ENCODE measurements around the gene CFAP69.

DNA sequence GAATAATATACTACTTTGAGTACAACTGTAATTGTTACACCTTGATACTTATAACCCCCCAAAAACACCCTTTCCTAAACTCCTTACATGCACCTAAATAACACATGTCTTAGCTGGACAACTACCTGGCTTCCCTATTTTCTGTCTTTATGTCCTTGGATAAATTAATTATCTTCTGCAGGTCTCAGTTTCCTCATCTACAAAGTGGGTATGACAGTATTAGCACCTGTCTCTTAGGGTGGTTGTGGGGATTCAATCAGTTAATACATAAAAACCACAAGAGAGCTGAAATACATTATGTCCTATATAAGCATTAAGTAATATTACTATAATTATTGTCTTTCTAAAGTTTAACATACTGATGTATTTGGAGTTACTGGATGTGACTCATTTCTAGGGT, 22.6 kb upstream of the CFAP69 start:
- TF ChIP-seq CTCF (IDR thresholded peaks at IDR 0.05; ENCODE audit: poor library complexity, severe bottlenecking) (no peak), MXI1 (conservative IDR thresholded peaks at IDR 0.05; ENCODE audit: poor library complexity, severe bottlenecking) (no peak), EZH2 (IDR thresholded peaks at IDR 0.05; ENCODE audit: borderline replicate concordance, insufficient read depth, low read length, poor library complexity, severe bottlenecking) (no peak), REST (IDR thresholded peaks at IDR 0.05; ENCODE audit: borderline replicate concordance) (no peak), POLR2AphosphoS5 (IDR thresholded peaks at IDR 0.05) (no peak), EP300 (conservative IDR thresholded peaks at IDR 0.05; ENCODE audit: poor library complexity, severe bottlenecking) (no peak), SMC3 (conservative IDR thresholded peaks at IDR 0.05; ENCODE audit: poor library complexity) (no peak), TAF1 (IDR thresholded peaks at IDR 0.05; ENCODE audit: low read depth) (no peak), RAD21 (conservative IDR thresholded peaks at IDR 0.05) (no peak)
